ENCODE results near the gene SAMD8.

Gene SAMD8

GRCh38 chr10:75111365-75111906 lies at the start of gene SAMD8:
TSS of gene SAMD8 (plus strand) at chr10:75111656. CDS start at chr10:75150529, 38,873 bp downstream.
- peak; percentile 97 for DNase-seq (ENCODE audit: low read depth)
- TF ChIP-seq, protein P1, sequence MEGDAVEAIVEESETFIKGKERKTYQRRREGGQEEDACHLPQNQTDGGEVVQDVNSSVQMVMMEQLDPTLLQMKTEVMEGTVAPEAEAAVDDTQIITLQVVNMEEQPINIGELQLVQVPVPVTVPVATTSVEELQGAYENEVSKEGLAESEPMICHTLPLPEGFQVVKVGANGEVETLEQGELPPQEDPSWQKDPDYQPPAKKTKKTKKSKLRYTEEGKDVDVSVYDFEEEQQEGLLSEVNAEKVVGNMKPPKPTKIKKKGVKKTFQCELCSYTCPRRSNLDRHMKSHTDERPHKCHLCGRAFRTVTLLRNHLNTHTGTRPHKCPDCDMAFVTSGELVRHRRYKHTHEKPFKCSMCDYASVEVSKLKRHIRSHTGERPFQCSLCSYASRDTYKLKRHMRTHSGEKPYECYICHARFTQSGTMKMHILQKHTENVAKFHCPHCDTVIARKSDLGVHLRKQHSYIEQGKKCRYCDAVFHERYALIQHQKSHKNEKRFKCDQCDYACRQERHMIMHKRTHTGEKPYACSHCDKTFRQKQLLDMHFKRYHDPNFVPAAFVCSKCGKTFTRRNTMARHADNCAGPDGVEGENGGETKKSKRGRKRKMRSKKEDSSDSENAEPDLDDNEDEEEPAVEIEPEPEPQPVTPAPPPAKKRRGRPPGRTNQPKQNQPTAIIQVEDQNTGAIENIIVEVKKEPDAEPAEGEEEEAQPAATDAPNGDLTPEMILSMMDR (IDR thresholded peaks at IDR 0.05; ENCODE audit: low read depth, low read length) = no peak
- peak; percentile 31 for TF ChIP-seq POLR2A (IDR thresholded peaks at IDR 0.05; ENCODE audit: extremely low read depth, insufficient read length)
- H3K4me3 ChIP-seq (ENCODE audit: low read depth, low read length) = peak within 1 kb of the TSS; percentile 90

DNA sequence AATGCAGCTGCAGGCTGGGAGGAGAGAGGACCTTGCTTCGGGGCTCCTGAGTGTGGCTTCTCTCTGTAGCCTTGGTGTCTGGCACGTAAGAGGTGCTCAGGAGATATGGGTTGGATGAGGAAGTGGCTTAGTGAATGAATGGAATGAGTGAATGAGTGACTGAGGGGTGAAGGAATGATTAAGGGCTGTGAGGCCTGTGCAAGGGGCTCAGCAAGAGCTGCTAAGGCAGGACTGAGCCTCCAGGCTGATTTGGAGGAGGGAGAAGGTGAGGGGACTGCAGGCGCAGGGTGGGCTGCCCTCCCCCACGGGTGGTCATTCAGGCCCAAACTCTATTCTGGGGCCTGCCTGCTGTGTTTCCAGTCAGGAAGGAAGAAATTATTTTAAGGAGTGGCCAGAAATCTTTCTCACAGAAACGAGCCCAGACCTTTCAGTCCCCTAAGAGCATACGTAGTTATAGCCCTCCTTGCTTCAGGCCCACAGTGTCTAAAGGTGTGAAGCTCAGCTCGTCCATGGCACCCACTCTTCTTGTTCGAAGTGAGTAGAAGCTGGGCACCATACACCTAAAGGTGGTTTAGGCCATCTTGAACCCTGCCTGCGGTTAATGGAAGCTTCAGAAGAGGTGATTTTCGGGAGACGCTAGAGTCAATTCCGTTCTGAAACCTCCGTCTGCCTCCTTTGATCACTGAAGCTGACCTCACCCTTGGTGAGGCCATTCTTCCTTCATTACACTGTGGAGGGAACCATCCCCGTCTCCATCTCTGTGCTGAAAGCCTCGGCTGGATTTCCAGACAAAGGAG lies 49.5 kb upstream of the SAMD8 start:
- DNase-seq (ENCODE audit: low read depth) = no peak
- H3K4me3 ChIP-seq (ENCODE audit: low read depth, low read length) = no peak overlapping the region
- TF ChIP-seq, protein P1 (IDR thresholded peaks at IDR 0.05; ENCODE audit: low read depth, low read length) = no peak
- TF ChIP-seq MAX (IDR thresholded peaks at IDR 0.05; ENCODE audit: low read depth, low read length) (no peak), POLR2A (IDR thresholded peaks at IDR 0.05; ENCODE audit: extremely low read depth, insufficient read length) (no peak), MYC (IDR thresholded peaks at IDR 0.05; ENCODE audit: low read depth, low read length) (no peak)

GRCh38 chr10:75062506-75063299 lies 48.8 kb upstream of the SAMD8 start:
- H3K4me3 ChIP-seq (ENCODE audit: low read depth, low read length) = no peak overlapping the region
- no peak for DNase-seq (ENCODE audit: low read depth)
- no peak for TF ChIP-seq MYC (IDR thresholded peaks at IDR 0.05; ENCODE audit: low read depth, low read length)
- TF ChIP-seq, protein P1 (IDR thresholded peaks at IDR 0.05; ENCODE audit: low read depth, low read length) = no peak
- TF ChIP-seq MAX (IDR thresholded peaks at IDR 0.05; ENCODE audit: low read depth, low read length) = no peak
- no peak for TF ChIP-seq POLR2A (IDR thresholded peaks at IDR 0.05; ENCODE audit: extremely low read depth, insufficient read length)

GRCh38 chr10:75063461-75064230 lies 47.8 kb upstream of the SAMD8 start:
- no peak overlapping the region for H3K4me3 ChIP-seq (ENCODE audit: low read depth, low read length)
- TF ChIP-seq POLR2A (IDR thresholded peaks at IDR 0.05; ENCODE audit: extremely low read depth, insufficient read length) (no peak), MAX (IDR thresholded peaks at IDR 0.05; ENCODE audit: low read depth, low read length) (no peak), MYC (IDR thresholded peaks at IDR 0.05; ENCODE audit: low read depth, low read length) (no peak)
- TF ChIP-seq, protein P1 (IDR thresholded peaks at IDR 0.05; ENCODE audit: low read depth, low read length) = no peak
- no peak for DNase-seq (ENCODE audit: low read depth)

- DNase-seq (ENCODE audit: low read depth) = no peak
- TF ChIP-seq MYC (IDR thresholded peaks at IDR 0.05; ENCODE audit: low read depth, low read length) = no peak
These were observed 46.4 kb upstream of the SAMD8 start for GRCh38 chr10:75065076-75065475.

GRCh38 chr10:75066271-75066670 lies 45.2 kb upstream of the SAMD8 start:
- no peak for TF ChIP-seq MAX (IDR thresholded peaks at IDR 0.05; ENCODE audit: low read depth, low read length)
- TF ChIP-seq, protein P1 (IDR thresholded peaks at IDR 0.05; ENCODE audit: low read depth, low read length) = no peak
- no peak for TF ChIP-seq POLR2A (IDR thresholded peaks at IDR 0.05; ENCODE audit: extremely low read depth, insufficient read length)
- TF ChIP-seq MYC (IDR thresholded peaks at IDR 0.05; ENCODE audit: low read depth, low read length) = no peak
- no peak for DNase-seq (ENCODE audit: low read depth)
- no peak overlapping the region for H3K4me3 ChIP-seq (ENCODE audit: low read depth, low read length)

More at GRCh38 chr10:75065076-75065475, 46.4 kb upstream of the SAMD8 start:
- no peak overlapping the region for H3K4me3 ChIP-seq (ENCODE audit: low read depth, low read length)
